22Rv1 (cell line): ENCODE data around the gene CDIPT.

ENCODE experiments used
- ZFX ChIP-seq: fragments of 450-650 bp; IDR thresholded peaks from 2 replicates; pipeline ENCODE4 v1.6.1; 2017; ENCODE audit warnings: antibody characterized with exemption, borderline replicate concordance
- TF ChIP-seq, protein P1 (sequence below): fragments of 450-650 bp; IDR thresholded peaks from 2 replicates; pipeline ENCODE4 v1.5.1; 2017; ENCODE audit warnings: mild to moderate bottlenecking

DNA sequence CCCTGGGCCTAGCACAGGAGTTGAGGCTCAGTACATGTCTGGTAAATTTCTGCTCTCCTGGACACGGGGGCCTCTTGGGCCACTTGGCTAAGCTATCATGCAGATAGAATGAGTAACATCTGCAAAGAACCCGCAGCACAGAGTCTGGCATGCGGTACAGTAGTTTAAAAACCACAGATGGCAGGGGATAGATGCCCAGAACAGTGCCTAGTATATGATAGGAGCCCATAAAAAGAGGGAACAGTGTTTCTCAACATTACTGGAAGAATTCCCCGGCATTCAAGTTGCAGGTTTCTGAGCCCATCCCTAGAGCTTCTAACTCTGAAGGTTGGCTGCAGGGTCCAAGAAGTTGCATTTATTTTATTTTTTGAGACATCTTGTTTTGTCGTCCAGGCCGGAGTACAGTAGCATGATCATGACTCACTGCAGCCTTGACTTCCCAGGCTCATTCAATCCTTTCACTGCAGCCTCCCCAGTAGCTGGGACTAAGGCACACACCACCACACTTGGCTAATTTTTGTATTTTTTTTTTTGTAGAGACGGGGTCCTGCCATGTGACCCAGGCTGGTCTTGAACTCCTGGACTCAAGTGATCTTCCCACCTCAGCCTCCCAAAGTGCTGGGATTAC, 5.8 kb downstream of the CDIPT start:
- TF ChIP-seq, protein P1, sequence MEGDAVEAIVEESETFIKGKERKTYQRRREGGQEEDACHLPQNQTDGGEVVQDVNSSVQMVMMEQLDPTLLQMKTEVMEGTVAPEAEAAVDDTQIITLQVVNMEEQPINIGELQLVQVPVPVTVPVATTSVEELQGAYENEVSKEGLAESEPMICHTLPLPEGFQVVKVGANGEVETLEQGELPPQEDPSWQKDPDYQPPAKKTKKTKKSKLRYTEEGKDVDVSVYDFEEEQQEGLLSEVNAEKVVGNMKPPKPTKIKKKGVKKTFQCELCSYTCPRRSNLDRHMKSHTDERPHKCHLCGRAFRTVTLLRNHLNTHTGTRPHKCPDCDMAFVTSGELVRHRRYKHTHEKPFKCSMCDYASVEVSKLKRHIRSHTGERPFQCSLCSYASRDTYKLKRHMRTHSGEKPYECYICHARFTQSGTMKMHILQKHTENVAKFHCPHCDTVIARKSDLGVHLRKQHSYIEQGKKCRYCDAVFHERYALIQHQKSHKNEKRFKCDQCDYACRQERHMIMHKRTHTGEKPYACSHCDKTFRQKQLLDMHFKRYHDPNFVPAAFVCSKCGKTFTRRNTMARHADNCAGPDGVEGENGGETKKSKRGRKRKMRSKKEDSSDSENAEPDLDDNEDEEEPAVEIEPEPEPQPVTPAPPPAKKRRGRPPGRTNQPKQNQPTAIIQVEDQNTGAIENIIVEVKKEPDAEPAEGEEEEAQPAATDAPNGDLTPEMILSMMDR, result no peak
- TF ChIP-seq ZFX, result no peak
